ENCODE data around the gene PRDM16. TPM values are rescaled to one million over a fixed set of nuclear protein-coding genes. Genes with fewer than 3 reads are reported as not detected.

Gene PRDM16
- total RNA-seq, 4 donors from 2014 or later: 0.41 to 0.95 TPM; not detected in 2

GRCh38 chr1:3373175-3373574 is 304.2 kb downstream of the PRDM16 start:
- H3K36me3 ChIP-seq: no peaks in the 10 kb centered on the region
- 83% methylated on average over 19 of the region's 19 CpGs; no CpG with 5 or more reads in 1 of the 2 donors for WGBS, 2 donors (ENCODE audit: low coverage in 1 of 2)
- no peak for TF ChIP-seq CTCF (IDR thresholded peaks at IDR 0.05)
- no peak for TF ChIP-seq EP300 (IDR thresholded peaks at IDR 0.05; ENCODE audit: low read depth)
- TF ChIP-seq POLR2AphosphoS5 (IDR thresholded peaks at IDR 0.05): no peak
- no peak for TF ChIP-seq POLR2A (IDR thresholded peaks at IDR 0.05)
- peaks cover 14% of the 10 kb centered on the region for H3K27me3 ChIP-seq
- H3K4me1 ChIP-seq: peaks cover 0 to 5% (median 3%) of the 10 kb centered on the region in 4 donors
- no peak for DNase-seq
- no peak overlapping the region for H3K27ac ChIP-seq
- no peaks in the 10 kb centered on the region for H3K9me3 ChIP-seq
- in situ Hi-C loops (cut with MboI; ENCODE audit: low pct_ligation_motif_present in 1 of 4, low pct_unique_long_range_greater_than_20kb in 1 of 4, low sequenced_read_pairs in 3 of 4) (no loop called here), intact Hi-C loops (cut with DNase I; ENCODE audit: low total_unique reads) (no loop called here)
- H3K4me3 ChIP-seq: no peak overlapping the region

- DNase-seq: no peak
- no peak overlapping the region for H3K27ac ChIP-seq
- no peaks in the 10 kb centered on the region for H3K36me3 ChIP-seq
- WGBS, 2 donors (ENCODE audit: low coverage in 1 of 2): 84 to 90% methylated on average over 6 to 19 of the region's 20 CpGs
- intact Hi-C loops (cut with DNase I; ENCODE audit: low total_unique reads): no loop called here
- H3K4me3 ChIP-seq: no peak overlapping the region
- TF ChIP-seq CTCF (IDR thresholded peaks at IDR 0.05) (no peak), EP300 (IDR thresholded peaks at IDR 0.05; ENCODE audit: low read depth) (no peak), POLR2A (IDR thresholded peaks at IDR 0.05) (no peak), POLR2AphosphoS5 (IDR thresholded peaks at IDR 0.05) (no peak)
- in situ Hi-C loops (cut with MboI; ENCODE audit: low pct_ligation_motif_present in 1 of 4, low pct_unique_long_range_greater_than_20kb in 1 of 4, low sequenced_read_pairs in 3 of 4): no loop called here
- H3K27me3 ChIP-seq: peaks cover 14% of the 10 kb centered on the region
- H3K4me1 ChIP-seq: peaks cover 0 to 5% (median 3%) of the 10 kb centered on the region in 4 donors
- H3K9me3 ChIP-seq: no peaks in the 10 kb centered on the region
Observed at GRCh38 chr1:3373700-3374405, 304.9 kb downstream of the PRDM16 start.

GRCh38 chr1:3375245-3375644 is 306.2 kb downstream of the PRDM16 start:
- no peaks in the 10 kb centered on the region for H3K9me3 ChIP-seq
- peaks cover 14% of the 10 kb centered on the region for H3K27me3 ChIP-seq
- no peak overlapping the region for H3K4me3 ChIP-seq
- TF ChIP-seq CTCF (IDR thresholded peaks at IDR 0.05) (no peak), POLR2AphosphoS5 (IDR thresholded peaks at IDR 0.05) (no peak), POLR2A (IDR thresholded peaks at IDR 0.05) (no peak), EP300 (IDR thresholded peaks at IDR 0.05; ENCODE audit: low read depth) (no peak)
- intact Hi-C loops (cut with DNase I; ENCODE audit: low total_unique reads): no loop called here
- in situ Hi-C loops (cut with MboI; ENCODE audit: low pct_ligation_motif_present in 1 of 4, low pct_unique_long_range_greater_than_20kb in 1 of 4, low sequenced_read_pairs in 3 of 4): no loop called here
- no peak overlapping the region for H3K27ac ChIP-seq
- DNase-seq: no peak
- WGBS, 2 donors (ENCODE audit: low coverage in 1 of 2): 69% methylated on average over 11 of the region's 11 CpGs; no CpG with 5 or more reads in 1 of the 2 donors
- H3K36me3 ChIP-seq: no peaks in the 10 kb centered on the region
- H3K4me1 ChIP-seq: no peaks in the 10 kb centered on the region

- H3K36me3 ChIP-seq: no peaks in the 10 kb centered on the region
- 89% methylated on average over 12 of the region's 12 CpGs; no CpG with 5 or more reads in 1 of the 2 donors for WGBS, 2 donors (ENCODE audit: low coverage in 1 of 2)
Observed at GRCh38 chr1:3377166-3377565, 308.2 kb downstream of the PRDM16 start.

More at GRCh38 chr1:3377166-3377565, 308.2 kb downstream of the PRDM16 start:
- Histone ChIP-seq H3K9me3 (no peaks in the 10 kb centered on the region), H3K27me3 (peaks cover 14% of the 10 kb centered on the region), H3K4me3 (no peak overlapping the region), H3K27ac (no peak overlapping the region), H3K4me1 (no peaks in the 10 kb centered on the region)
- in situ Hi-C loops (cut with MboI; ENCODE audit: low pct_ligation_motif_present in 1 of 4, low pct_unique_long_range_greater_than_20kb in 1 of 4, low sequenced_read_pairs in 3 of 4): no loop called here
- intact Hi-C loops (cut with DNase I; ENCODE audit: low total_unique reads): no loop called here
- TF ChIP-seq POLR2AphosphoS5 (IDR thresholded peaks at IDR 0.05): no peak
- TF ChIP-seq EP300 (IDR thresholded peaks at IDR 0.05; ENCODE audit: low read depth): no peak
- no peak for TF ChIP-seq CTCF (IDR thresholded peaks at IDR 0.05)
- no peak for TF ChIP-seq POLR2A (IDR thresholded peaks at IDR 0.05)
- DNase-seq: no peak
